ENCODE results near the gene WDR62. TPM values are rescaled to one million over a fixed set of nuclear protein-coding genes. Genes with fewer than 3 reads are reported as not detected.

The WDR62 gene
- total RNA-seq, 4 donors from 2014 or later = 2.4 to 5.8 TPM; not detected in 2

Other genes starting within 250 kb of the WDR62 start
- gene PRODH2, start 242.1 kb upstream of the WDR62 start, total RNA-seq = not detected
- gene NPHS1, start 202.4 kb upstream of the WDR62 start, total RNA-seq = under 1 TPM in 1 of 4 donors, not detected in 3; 0.14 TPM
- 1 to 10 TPM in 1 of 4 donors, under 1 TPM in 1, not detected in 2; 0.55 to 2.8 TPM for gene KIRREL2, start 198.0 kb upstream of the WDR62 start, total RNA-seq
- 10 to 100 TPM in 1 of 4 donors, 1 to 10 TPM in 1, not detected in 2; 6.1 to 16.2 TPM for gene APLP1, start 186.3 kb upstream of the WDR62 start, total RNA-seq
- gene NFKBID, start 154.4 kb upstream of the WDR62 start, total RNA-seq = 10 to 100 TPM in 2 of 4 donors, 1 to 10 TPM in 2; 4.4 to 18.2 (median 9.5) TPM
- gene HCST, start 152.4 kb upstream of the WDR62 start, total RNA-seq = 10 to 100 TPM in 1 of 4 donors, 1 to 10 TPM in 2, not detected in 1; 1.6 to 47.1 (median 4.5) TPM
- gene TYROBP, start 146.6 kb upstream of the WDR62 start, total RNA-seq = 10 to 100 TPM in 3 of 4 donors, 1 to 10 TPM in 1; 1.3 to 25.0 (median 14.9) TPM
- 10 to 100 TPM in 2 of 4 donors, 1 to 10 TPM in 2; 3.1 to 22.4 (median 9.6) TPM for gene LRFN3, start 118.5 kb upstream of the WDR62 start, total RNA-seq
- 10 to 100 TPM; 23.8 to 80.0 (median 43.1) TPM for gene SDHAF1, start 59.7 kb upstream of the WDR62 start, total RNA-seq
- gene SYNE4, start 46.1 kb upstream of the WDR62 start, total RNA-seq = 1 to 10 TPM in 1 of 4 donors, under 1 TPM in 1, not detected in 2; 0.24 to 1.7 TPM
- gene ALKBH6, start 40.7 kb upstream of the WDR62 start, total RNA-seq = 10 to 100 TPM; 10.0 to 18.5 (median 17.0) TPM
- 10 to 100 TPM in 3 of 4 donors, 1 to 10 TPM in 1; 4.4 to 82.5 (median 34.8) TPM for gene CLIP3, start 22.0 kb upstream of the WDR62 start, total RNA-seq
- gene THAP8, start 612 bp upstream of the WDR62 start, total RNA-seq = 1 to 10 TPM in 3 of 4 donors, not detected in 1; 4.6 to 6.5 (median 6.2) TPM
- gene OVOL3, start 56.2 kb downstream of the WDR62 start, total RNA-seq = not detected
- 10 to 100 TPM in 3 of 4 donors, 1 to 10 TPM in 1; 8.2 to 69.8 (median 25.2) TPM for gene POLR2I, start 60.0 kb downstream of the WDR62 start, total RNA-seq
- 100 to 1,000 TPM; 118 to 196 (median 154) TPM for gene TBCB, start 60.6 kb downstream of the WDR62 start, total RNA-seq
- gene CAPNS1, start 85.2 kb downstream of the WDR62 start, total RNA-seq = 100 to 1,000 TPM; 134 to 511 (median 179) TPM
- gene COX7A1, start 97.5 kb downstream of the WDR62 start, total RNA-seq = 100 to 1,000 TPM in 2 of 4 donors, 10 to 100 TPM in 1, 1 to 10 TPM in 1; 4.7 to 235 (median 65.2) TPM
- 10 to 100 TPM in 1 of 4 donors, 1 to 10 TPM in 3; 1.5 to 20.8 (median 6.1) TPM for gene ZNF565, start 159.8 kb downstream of the WDR62 start, total RNA-seq
- gene ZNF146, start 160.2 kb downstream of the WDR62 start, total RNA-seq = 100 to 1,000 TPM in 1 of 4 donors, 10 to 100 TPM in 3; 54.7 to 238 (median 84.2) TPM